Measurements from ENCODE around the gene SGF29.
"Not testable (repeated sequence)": the region's sequence is repeated elsewhere in the genome, so short reads cannot be mapped to it uniquely, and the experiment has no call there.

Gene SGF29

GRCh38 chr16:28569021-28569420 is 15.3 kb downstream of the SGF29 start:
- no peak for DNase-seq

GRCh38 chr16:28569968-28570752 is 16.4 kb downstream of the SGF29 start:
- DNase-seq: no peak

DNA sequence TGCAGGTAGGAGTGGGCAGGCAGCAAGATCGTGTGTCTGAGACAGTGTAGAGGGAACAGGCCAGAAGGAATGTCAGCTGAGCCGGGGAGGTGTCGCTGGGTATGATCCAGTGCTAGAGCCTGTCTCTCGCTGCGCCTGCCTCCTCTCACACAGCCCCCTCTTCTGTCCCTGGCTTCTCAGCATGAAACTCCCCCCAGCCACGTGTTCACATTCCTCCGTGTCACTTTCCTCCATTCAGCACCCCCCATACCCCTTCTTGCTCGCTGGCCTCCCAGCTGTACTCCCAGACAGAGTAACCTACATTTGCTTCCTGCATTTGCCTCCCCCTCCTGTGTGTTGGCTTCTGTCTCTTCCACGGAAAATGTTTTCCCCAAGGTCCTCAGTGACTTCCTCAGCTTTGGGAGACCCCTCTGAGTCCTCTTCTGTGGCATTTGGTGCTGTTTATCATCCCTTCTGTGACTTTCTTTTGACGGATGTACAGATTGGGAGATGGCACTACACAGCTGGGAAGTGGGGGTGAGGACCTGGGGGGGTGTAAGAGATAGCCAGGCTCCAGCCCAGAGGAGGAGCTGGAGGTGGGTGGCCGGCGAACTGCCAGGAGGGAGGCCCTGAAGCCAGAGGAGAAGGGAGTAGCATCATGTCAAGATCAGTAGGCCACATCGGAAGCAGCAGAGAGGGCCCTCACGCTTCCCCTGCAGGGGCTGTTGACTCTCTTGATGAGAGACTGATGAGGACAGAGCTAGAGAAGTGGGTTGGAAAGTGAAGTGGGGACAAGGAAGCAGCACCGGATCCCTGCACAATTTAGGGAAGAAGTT is 19.2 kb downstream of the SGF29 start:
- DNase-seq: no peak

- no peak for DNase-seq
Measured at GRCh38 chr16:28573738-28574718, 20.3 kb downstream of the SGF29 start.

DNA sequence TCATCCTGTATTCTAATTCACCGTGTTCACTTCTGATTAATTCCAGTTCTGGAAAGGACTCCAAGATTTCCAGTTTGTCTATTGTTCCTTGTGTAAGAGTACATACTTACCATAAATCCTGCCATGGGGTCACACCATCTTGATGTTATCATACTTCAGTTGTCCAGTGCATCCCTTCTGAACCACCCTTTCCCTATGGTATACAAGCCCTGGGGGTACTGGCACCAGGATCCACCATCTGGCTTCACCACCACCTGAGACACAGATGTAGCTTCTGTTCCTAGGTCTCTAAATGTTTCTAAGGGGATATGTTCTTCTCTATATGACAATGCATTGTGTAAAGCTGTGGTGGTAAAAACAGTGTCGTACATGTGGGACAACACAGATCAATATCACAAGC is 21.2 kb downstream of the SGF29 start:
- DNase-seq: no peak

DNA sequence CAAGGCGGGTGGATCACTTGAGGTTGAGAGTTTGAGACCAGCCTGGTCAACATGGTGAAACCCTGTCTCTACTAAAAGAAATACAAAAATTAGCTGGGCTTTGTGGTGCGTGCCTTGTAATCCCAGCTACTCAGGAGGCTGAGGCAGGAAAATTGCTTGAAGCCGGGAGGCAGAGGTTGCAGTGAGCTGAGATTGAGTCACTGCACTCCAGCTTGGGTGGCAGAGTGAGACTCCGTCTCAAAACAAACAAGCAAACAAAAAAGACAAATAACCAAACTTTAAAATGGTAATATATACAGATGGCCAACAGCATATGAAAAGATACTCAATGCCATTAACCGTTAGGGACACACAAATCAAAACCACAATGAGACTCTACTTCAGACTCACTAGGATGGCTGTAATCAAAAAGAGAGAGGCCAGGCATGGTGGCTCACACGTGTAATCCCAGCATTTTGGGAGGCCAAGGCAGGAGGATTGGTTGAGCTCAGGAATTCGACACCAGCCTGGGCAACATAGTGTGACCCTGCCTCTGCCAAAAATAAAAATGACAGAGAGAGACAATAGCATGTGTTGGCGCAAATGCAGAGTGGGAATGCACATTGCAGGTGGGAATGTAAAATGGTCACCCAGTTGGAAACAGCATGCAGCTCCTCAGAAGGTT is 21.9 kb downstream of the SGF29 start:
- DNase-seq: no peak

DNA sequence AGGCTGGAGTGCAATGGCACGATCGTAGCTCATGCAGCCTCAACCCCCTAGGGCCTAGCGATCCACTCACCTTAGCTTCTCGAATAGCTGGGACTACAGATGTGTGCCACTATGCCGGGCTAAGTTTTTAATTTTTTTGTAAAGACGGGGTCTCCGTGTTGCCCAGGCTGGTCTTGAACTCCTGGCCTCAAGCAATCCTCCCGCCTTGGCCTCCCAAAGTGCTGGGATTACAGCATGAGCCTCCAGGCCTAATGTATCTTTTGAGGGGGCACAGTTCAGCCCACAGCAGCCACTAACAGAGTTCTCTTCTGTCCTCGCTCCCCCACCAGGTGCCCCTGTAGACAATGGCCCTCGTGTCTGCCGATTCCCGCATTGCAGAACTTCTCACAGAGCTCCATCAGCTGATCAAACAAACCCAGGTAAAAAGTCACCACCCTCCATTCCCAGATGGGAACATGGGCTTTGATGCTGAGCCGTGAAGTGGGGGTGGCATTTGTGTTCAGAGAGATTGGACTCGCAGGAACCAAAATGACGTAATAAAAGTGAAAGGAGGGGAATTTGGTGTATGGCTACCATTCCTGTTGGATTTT is 27.1 kb downstream of the SGF29 start:
- no peak for DNase-seq

DNA sequence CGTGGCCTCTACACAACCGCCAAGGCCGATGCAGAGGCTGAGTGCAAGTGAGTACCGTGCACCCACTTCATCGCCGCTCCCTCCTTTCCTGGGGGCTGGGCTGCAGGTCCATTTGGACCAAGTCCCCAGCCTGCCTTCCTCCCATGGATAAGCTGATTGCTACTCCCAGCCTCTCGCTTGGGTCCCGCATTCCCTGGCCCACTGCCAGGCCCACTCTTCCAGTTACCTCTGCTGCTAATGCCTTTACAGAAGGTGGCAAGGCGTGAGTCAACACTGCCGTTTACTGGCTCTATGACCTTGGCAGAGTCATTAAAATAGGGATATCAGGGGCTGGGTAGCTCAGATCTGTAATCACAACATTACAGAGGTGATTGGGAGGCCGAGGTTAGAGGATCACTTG is 32.0 kb downstream of the SGF29 start:
- no peak for DNase-seq

DNA sequence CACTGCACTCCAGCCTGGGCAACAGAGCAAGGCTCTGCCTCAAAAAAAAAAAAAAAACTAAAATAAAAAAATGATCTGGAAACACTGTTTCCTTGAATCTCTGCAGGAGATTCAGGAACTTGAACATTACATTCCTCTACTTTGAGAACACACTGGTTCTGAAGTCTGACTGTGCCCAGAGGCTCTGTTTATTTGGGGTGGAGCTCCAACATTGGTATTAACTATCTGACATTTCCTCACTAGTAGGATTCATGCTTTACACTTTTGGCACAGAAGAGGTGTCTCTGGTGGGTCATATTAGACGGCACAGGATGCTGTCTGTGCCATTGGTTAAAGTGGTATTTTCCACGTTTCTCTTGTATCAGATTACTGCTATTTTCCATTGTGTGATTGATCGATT is 32.7 kb downstream of the SGF29 start:
- DNase-seq: no peak

DNA sequence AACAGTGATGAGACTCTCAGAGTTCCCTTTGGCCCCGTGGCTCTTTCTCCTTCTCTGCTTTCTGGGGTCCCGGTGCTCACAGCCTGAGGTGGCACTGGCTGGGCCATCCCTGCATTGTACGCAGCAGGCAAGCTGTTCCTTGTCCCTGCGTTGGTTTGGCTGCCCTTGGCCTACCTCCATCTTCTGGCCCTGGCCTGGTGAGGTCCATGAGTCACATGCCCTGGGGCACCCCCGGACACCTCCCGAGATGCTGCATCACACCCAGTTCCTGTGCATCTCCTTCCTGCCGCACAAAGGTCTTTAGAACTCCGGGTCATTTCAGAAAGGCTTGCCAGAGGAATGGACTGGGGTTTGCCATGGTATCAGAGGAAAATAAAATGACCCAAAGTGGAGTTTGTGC is 33.7 kb downstream of the SGF29 start:
- no peak for DNase-seq

DNA sequence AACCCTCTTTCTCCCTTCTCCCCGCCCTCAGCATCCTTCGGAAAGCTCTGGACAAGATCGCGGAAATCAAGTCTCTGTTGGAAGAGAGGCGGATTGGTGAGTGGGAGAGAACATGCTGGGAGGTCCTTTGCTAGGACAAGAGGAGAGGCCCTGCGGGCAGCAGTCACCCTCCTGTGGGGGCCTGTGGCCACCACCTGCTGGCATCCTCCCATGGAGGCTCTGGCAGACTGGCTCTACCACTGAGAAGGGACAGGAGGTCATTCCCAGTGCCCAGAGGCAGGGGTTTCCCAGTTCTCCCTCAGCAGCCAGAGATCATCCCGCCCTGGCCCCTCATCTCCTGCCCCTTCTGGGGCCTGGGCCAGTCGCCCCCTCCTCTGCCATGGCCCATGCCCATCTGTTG is 35.3 kb downstream of the SGF29 start:
- DNase-seq: no peak

DNA sequence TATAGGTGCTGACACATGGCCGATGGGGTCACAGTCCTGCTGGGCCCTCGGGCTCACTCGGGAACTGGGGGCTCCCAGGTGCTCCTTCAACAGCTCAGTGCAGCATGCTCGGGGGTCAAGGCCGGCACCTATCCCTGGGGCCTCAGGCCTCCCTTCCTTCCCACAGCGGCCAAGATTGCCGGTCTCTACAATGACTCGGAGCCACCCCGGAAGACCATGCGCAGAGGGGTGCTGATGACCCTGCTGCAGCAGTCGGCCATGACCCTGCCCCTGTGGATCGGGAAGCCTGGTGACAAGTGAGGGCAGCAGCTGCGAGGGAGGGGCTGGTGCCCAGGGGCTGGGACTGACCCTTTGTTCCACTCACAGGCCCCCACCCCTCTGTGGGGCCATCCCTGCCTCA is 36.2 kb downstream of the SGF29 start:
- no peak for DNase-seq

- DNase-seq: no peak
Measured at GRCh38 chr16:28590384-28591340, 36.9 kb downstream of the SGF29 start.

GRCh38 chr16:28591355-28591754 is 37.6 kb downstream of the SGF29 start:
- DNase-seq: no peak

- no peak for DNase-seq
Measured at GRCh38 chr16:28592511-28592910, 38.8 kb downstream of the SGF29 start.

- no peak for DNase-seq
Measured at GRCh38 chr16:28592979-28593553, 39.3 kb downstream of the SGF29 start.

DNA sequence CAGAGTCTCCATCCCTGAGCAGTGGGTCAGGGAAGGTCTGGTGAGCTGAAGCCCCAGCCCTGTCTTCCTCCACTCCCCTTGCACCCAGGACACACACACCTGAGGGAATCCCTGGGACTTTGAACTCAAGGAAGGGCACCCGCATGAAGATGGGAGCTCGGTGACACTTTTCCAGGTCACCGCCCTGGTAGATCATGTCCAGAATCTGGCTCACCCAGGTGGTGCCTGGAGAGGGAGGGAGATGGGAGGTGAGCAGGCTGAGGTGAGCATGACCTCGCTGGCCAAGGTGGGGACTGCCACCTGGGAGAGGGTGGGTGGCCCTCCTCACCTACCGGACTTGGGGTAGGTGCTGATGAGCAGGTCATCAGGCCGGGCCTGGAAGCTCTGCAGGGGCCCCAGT is 41.7 kb downstream of the SGF29 start:
- DNase-seq: not testable (repeated sequence)

DNA sequence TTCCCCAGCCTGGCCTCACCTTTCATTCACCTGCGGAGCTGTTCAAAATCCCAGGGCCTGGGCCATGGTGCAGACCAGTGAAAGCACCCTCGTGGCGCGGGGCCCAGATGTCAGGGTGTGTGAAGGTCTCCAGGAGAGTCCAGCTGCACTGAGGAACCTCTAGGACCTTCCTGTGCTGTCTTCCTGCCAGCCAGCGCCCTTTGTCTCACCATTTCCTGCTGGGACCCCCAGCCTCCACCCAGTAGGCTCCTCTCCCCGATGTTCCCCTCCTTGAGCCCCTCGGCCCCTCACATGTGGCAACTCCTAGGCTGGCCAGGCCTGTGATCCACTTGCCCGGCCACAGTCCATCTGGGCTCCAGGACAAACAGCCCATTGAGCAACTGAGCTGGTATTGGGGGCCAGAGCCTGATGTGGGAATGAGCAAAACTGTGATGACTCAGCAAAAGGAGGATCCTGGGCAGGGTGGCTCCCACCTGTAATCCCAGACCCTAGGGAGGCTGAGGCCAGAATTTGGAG is 42.5 kb downstream of the SGF29 start:
- no peak for DNase-seq

DNA sequence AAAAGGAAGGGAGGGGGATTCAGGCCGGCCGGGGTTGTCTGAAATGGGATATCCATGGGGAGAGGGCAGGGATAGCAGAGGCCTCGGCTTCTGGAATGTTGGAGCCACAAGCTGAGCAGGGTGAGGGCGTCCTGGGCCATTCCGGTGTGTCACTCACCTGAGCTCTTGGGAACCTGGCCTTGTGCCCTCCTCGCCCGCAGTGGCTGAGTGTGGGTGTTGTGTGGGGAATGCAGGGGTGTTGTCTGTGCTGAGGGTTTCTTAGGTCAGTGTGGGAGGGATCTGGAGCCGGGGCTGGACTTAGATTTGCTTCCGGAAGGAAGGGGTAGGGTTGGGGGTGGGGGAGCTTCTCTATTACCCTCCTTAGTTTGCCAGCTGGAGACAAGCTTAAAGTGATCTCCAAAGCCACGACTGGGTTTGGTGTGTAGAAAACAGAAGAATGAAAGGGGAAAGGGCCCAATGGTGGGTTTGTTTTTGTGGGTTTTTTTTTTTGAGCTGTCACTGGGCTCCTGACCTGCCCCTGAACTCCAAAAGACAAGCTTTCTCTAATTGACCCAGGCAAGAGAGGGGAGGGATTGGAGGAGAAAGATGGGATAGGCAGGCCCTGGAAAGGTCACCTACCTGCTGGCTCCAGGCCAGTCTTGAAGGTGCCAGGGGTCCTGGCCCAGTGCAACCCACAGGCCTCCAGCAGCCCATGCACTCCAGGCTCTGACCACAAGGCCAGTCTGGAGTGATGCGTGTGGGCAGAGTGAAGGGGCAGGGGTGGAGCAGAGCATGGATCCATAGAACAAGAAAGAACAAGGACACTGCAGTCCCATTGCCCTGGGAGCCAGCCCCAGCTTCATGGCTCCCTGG is 43.3 kb downstream of the SGF29 start, which contains the start of gene SULT1A2:
SULT1A2 (minus strand) TSS at position 211 of the 852 bp plus-strand sequence. CDS start 1,120 bp downstream, outside the sequence.
- no peak for DNase-seq
